T1000 (cell line): ENCODE measurements around the gene LTF.
"Not testable (repeated sequence)": the region's sequence is repeated elsewhere in the genome, so short reads cannot be mapped to it uniquely, and the experiment has no call there.

Source experiments
- DNase-seq: peaks from one replicate; lab custom pipeline; 2025; ENCODE audit warnings: mixed read lengths; lab: John Stamatoyannopoulos, UW

LTF gene

DNA sequence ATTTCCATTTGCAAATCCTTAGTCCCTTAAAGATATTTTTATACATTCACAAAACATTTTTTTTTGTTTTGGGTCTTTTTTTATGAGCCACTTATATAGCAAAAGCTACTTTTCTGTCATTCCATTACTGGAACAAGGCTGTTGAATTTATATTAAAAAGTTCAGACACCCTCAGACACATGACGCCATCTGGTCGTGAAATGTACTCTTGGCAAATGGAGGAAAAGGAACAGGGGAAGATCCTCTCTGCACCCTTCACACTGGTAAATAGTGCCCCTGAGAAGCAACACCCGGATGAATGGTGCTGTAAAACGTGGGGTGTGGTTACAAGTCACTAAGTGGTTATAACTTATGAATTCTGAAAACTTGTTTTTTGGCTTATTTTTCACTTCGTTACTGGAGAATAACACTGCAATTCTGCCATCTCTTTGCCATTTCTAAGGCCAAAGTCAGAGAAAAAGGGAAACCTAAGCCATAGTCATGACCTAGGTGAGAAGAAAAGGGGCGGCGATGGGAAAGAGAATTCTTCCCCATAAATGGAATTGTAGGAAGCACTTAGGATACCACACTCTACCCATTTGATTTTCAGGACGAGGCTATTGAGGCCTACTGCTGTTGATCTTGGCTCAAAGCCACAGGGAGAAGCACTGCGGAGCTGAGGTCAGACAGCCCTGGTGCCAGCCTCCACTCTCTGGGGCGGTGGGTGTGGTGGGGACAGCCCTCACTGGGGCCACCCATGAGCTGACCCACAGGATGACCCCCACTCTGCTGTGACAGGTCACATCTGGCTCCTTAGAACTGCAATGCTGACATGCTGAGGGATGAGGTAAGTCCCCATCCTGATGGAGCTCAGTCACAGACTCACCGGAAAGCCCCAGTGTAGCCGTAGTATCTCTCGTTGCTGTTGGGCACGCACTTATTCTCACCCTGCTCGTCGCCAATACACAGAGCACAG lies 21.9 kb downstream of the LTF start:
- DNase-seq: no peak

DNA sequence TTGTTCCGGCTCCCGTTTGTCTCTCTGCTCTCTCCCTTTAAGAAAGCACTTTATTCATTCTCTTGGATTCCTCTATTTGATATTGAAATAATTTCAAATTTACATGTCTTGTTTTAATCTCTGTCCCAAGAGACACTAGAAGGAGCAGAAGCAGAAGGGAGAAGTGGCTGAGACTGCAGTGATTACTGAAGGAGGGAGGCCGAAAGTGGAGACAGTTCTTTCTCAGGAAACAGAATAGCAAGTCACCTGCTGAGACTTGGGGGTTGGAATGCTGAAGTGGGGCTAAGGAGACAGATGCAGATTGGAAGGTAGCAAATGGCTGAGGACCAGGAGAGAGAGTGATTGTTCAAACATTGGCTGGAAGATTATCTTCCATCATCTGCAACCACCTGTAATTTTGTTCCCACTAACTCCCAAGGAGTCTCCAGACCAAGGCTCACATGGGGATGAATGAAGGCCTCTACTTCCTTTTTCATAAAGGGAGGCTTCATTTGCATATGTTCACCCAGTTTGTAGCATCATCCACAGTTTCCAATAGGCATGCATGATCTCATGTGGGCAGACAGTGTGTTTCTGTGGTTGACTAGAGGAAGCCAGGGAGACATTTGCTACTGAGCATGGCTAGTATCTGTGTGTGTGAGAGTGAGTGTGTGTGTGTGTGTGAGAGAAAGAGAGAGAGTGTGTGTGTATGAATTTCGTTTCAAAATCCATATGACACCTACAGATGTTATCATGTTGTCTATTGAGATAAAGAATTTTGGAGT lies 24.0 kb downstream of the LTF start:
- DNase-seq: no peak

DNA sequence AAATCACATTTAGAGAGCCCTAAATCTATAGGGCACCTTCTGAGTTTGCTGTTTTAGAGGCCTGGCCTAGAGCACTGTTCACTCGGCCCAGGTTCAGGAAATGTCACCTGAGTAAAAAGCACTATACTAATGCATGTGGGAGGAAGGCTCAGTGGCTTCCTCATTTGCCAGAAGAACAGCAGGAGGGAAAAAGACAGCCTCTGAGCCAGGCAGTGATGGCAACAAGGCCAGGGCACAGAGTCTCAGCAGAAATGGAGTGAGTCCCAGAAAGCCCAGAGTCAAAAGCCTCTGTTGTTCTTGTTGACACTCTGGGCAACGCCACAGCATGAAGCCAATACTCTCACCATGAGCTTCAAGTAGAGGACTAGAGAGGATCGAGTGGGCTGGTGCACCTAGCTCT lies 25.9 kb downstream of the LTF start:
- no peak for DNase-seq

DNA sequence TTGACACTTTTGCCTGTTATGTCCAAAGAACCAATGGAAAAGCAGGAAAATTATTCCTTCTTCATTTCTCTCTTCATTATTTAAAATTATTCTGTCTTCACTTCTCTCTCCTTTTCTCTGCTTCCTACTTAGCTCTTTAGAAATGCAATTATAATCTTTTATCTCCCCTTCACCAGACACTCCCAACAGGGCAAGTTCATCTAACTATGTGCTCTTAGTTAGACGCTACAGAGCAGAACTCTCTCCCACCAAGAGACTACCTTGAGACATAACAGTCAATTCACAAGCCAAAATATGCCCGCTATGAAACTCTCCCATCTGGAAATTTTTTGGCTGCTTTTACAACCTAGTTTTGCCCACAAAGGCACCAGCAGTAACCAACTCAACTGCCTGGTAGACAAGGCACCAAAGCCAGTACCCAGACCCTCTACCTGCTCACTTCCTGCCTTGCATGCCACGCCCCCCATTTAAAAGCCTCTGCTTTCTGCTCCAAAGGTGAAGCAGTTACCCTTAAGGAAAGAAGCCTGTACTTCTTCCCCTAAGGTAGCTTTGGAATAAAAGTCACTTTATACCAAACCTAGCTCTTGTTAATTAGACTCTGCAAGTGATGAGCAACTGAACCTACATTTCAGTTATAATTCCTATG lies 29.5 kb downstream of the LTF start:
- DNase-seq: no peak

DNA sequence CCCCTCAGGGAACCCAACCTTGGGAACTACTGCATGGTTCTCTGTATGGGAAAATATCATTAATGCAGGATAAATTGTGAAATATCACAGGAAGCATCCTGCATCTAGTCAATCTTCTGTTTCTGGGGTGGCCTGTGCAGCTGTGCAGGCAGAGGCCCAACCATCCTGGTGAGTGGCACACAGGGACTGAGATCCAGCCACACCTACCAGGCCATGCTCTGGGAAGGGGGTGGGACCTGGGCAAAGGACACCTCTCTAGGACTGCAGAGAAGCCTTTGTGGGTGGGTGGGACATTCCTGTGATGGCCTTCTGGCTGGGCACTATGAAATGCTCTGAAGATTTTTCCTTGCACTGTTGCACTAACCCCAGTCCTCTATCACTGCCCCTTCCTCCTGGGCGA lies 30.9 kb downstream of the LTF start:
- no peak for DNase-seq

DNA sequence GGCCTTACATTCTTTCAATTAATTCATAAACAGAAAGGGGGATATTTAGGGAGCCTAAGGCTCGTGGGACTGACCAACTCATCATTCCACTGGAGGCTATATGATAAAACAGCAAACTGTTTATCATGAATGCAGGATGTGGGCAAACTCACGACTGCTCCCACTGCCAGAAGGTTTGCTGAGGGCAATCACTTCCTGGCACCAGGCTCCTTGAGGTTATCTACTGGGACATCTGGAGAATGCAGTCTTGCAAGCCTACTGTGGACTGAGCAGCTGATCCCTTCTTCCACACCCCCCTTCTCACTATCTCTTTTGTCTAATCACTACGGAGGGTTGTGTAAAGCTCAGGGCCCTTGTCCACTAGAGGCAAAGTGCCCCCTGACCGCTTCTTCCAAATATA lies 31.6 kb downstream of the LTF start:
- DNase-seq: not testable (repeated sequence)

DNA sequence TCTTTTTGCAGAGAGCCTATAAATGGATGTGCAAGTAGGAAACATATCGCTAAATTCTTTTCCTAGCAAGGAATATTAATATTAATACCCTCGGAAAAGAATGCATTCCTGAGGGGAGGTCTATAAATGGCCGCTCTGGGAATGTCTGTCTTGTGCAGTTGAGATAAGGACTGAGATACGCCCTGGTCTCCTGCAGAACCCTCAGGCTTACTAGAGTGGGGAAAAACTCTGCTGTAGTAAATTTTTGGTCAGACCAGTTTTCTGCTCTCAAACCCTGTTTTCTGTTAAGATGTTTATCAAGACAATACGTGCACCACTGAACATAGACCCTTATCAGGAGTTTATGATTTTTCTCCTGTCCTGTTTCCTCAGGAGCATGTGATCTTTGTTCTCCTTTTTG lies 32.8 kb downstream of the LTF start:
- DNase-seq: not testable (repeated sequence)

DNA sequence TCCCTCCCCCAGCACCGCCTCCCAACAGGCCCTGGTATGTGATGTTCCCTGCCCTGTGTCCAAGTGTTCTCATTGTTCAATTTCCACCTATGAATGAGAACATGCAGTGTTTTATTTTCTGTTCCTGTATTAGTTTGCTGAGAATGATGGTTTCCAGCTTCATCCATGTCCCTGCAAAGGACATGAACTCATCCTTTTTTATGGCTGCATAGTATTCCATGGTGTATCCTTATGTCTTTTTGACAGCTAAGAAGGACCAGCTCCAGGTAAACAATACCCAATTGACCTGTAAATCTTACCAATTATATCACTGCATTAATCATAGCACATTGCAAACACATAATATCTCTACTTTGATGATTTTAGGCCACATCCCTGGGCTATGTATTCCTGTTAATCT lies 33.8 kb downstream of the LTF start:
- DNase-seq: not testable (repeated sequence)

DNA sequence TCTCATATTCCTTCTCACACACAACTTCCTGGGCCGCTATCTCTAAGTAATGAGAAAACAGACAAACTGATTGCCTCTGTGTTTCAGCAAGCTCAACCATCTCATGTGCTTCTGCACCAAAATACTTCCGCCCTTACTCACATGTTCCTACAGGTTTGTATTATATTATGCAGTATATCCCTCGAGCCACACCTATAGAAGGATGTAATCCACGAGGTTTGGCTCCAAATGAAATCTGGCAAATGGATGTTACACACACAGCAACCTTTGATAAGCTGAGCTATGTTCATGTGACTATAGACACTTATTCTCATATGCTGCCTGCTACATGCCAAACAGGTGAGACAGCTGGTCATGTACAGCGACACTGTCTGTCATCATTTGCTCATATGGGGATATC lies 35.0 kb downstream of the LTF start:
- no peak for DNase-seq

DNA sequence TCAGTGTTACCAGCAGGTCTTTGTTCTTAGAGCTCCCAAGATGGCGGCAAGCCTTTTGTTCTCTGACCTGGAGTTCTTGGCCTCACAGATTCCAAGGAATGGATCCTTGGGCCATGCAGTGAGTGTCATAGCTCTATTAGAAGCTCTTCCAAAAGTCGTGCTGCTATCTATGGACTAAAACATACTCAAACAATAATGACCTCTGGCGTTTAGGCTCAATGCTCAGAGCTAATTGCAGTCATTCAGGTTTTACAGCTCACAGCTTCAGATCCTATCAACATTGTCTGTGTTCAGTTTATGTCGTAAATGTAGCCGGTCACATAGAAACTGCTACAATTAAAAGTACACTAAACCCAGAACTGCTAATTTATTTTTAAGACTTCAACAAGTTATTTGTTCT lies 35.5 kb downstream of the LTF start:
- DNase-seq: no peak

DNA sequence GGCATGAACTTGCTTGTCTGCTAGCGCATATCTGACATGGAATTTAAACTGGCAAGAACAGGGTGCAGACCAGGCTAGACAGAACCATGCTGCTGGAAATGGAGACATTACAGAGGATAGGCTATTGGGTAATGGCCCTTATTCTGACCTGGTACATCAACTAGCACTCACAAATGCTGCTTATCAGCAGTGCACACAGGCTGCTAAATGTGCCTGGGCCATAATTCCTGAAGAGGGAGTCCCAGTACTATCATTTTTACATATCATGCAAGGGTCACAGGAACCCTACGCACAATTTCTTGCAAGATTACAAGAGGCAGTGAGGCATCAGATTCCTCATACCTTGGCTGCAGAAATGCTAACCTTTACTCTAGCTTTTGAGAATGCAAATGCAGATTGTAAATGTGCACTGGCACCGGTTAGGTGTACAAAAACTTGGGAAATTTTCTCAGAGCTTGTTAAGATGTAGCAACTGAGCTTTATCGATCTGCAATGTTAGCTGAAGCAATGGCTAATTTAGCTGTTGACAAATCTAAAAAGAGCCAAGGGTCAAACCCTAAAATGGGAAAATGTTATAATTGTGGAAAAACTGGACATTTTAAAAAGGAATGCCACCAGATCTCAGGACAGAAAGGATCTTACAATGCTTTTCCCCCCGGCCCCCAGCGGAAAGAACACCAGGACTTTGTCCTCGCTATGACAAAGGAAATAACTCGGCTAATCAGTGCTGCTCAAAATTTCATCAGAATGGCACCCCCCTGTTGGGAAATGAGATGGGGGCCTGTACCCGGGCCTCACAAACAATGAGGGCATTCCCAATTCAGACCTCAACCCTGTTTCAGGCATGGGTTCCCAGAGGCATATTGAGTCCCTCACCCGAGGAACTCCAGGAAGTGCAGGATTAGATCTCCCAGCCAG lies 36.5 kb downstream of the LTF start:
- DNase-seq: no peak

DNA sequence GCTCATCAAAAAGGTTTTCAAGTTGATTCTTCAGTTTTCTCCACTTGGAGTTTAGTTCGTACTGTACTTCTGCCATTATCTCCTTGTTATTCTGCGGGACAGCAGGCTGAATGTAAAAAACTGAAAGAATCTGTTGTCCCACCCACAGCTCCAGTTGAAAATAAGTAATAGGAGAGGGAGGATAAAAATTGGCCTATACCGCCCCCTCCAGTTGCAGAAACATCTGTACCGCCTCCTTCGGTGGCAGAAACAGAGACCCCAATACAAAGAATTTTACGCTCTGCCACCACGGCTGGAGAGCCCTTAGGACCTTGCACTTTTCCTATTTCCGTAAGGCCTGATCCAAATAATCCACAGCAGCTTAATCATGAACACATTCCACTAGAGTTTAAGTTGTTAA lies 37.3 kb downstream of the LTF start:
- not testable (repeated sequence) for DNase-seq

DNA sequence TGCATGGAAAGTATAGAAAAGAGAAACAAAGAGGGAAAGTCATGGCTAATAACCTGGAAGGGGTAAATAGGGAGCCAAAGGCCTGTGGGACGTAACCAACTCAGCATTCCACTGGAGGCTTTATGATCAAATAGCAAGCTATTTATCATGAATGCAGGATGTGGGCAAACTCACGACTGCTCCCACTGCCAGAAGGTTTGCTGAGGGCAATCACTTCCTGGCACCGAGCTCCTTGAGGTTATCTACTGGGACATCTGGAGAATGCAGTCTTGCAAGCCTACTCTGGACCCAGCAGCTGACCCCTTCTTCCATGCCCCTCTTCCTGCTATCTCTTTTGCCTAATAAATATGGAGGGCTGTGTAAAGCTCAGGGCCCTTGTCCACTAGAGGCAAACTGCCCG lies 38.2 kb downstream of the LTF start:
- DNase-seq: not testable (repeated sequence)

DNA sequence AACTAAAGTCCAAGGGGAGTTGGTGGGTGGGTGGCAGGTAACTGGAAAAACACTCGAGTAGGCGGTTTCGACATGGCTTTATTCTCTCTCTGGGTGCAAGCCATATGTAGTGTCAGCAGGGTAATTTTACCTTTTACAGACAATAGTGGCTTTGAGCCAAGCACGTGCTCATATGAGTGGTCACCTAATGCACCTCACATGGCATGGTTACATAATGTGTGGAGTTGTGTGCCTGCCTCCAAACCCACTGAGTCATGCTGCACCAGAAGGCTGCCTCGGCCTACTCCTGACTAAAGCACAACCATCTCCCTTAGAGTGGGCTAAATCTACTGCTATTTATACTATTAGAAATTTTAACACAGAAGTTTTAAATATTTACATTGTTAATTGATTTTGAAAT lies 41.1 kb downstream of the LTF start:
- DNase-seq: no peak

DNA sequence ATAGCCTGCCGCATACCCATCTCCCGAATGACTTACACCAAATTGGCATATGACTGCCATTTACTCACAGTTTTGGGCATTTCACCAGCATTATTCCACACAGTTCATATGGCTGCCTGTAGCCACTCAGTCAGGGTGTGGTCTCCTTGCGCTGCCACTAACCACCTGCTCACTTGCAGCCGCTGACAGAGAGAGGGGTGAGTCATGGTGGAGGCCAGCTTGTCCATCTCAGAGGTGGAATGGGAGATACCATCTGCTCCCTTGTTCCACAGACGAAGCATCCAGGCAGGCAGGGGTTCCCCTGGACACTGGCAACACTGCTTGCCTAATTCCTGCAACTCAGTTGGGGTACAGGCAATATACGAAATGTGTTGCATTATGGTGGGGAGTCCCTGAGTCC lies 42.1 kb downstream of the LTF start:
- DNase-seq: no peak

DNA sequence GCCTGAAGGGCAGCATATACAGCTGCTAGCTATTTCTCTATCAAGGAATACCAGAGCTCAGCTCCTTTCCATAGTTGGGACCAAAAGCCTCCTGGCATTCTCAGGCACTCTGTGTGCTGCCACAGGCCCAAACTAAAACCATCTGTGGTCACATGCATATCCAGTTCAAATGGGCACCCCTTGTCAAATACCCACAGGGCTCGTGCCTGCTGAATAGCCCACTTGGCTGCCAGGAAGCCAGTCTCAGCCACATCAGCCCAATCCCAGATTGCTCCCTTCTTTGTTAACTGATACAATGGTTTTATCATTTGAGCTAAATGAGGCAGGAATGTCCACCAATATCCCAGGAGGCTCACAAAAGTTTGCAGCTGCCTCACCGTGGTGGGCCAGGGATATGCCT lies 43.8 kb downstream of the LTF start:
- no peak for DNase-seq

DNA sequence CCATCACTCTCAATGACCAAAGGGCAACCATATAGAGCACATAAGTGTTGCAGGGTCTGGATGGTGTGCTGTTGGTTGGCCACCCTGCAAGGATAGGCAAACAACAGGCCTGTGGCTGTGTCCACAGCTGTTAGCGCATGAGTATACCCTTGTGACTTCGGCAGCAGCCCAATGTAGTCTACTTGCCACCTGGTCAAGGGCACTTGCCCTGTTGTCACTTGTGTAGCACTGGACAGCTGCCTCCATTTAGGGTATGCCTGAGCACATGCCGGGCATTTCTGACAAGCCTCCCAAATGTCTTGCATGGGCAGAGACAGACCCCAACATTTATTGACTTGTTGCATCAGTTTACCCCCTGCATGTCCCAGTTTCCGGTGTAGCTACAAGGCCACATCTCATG lies 44.9 kb downstream of the LTF start:
- no peak for DNase-seq

DNA sequence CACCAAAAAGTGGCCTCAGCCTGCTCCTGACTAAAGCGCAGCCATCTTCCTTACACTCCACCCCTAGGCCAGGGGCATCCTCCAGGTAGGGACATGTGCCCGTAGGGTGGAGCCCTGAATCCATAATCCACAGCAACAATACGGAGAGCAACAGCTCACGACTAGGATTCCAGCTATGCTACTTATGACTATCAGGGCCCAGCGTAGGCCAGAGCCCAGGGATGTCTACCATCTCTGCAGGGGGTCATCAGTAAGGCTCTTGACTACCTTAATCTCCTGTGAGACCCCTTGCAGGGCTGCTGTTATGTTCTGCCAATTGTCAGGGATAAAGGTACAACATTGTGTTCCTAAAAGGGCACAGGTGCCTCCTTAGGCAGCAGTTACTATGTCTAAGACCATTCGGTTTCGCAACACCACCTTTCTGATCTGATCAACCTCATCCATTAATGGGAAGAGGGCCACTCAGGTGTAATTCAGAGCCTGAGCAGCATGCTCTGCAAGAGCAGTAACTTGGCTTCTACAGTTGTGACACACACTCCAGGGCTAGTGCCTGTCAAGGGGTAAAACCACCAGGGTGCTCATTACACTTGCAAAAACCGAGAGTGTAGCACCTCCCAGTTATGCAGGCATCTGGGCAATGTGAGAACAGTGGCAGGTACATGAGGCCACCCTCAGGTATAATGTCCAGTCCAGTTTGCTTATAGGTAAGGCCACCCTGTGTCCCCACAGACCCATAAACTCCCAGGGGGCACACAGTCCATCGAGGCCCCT lies 46.7 kb downstream of the LTF start:
- DNase-seq: no peak

DNA sequence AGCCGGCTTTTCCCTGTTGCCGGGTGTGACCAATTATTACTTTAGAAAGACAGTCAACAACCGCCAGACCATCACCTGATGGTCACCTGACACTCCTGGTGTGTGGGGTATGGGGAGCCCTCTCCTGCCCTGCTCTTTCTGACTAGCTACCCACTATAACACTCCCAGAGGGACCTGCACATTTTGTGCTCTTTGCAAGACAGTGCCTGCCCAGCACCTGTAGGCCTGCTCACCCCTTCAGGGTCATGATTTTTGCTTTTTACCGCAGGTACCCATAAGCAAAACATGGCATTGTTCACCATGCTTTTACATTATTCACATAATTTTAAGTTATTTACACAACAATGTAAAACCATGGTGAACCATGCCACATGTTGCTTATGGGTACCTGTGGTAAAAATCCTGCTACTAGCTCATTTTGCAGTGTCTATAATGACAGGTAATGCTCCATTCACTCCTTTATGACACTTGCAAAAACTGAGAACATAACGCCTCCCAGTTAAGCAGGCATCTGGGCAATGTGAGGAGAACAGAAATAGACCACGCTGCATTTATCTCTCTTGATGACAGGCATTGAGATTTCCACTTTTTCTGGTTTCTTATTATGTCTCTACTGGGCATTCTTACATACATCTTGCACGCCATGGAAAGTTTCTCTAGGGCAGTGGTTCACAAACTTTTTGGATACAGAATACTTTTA lies 47.7 kb downstream of the LTF start:
- no peak for DNase-seq

DNA sequence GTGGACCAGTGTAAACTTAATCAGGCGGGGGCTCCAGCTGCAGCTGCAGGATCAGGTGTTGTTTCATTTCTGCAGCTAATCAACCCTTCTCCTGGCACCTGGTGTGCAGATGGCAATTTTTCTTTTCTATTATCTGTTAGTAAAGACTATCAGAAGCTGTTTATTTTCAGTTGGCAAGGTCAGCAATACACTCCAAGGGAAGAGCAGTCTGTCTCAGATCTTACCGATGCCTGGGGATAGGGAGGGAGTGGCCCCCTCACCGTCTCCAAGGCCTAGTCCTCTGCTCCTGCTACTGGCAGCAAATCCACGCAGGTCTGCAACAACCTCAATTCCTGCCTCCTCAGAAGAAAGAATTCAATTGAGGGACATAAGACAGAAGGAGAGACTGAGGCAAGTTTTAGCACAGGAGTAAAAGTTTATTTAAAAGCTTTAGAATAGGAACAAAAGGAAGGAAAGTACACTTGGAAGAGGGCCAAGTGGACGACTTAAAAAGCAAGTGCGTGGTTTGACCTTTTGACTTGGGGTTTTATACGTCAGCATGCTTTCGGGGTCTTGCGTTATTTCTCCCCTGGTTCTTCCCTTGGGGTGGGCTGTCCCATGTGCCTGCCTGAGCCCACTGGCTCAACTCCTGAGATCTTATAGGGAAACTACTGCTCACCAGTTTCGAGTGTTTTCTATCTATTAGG lies 48.4 kb downstream of the LTF start:
- no peak for DNase-seq
